ENCODE data around the gene C2orf92.

C2orf92 gene

GRCh38 chr2:97714950-97715652 lies 45.6 kb downstream of the C2orf92 start:
- FAIRE-seq: no peak

GRCh38 chr2:97715951-97716694 lies 46.6 kb downstream of the C2orf92 start:
- no peak for FAIRE-seq

- no peak for FAIRE-seq
Measured at GRCh38 chr2:97716695-97717612, 47.4 kb downstream of the C2orf92 start.

- FAIRE-seq: no peak
Measured at GRCh38 chr2:97717613-97717995, 48.1 kb downstream of the C2orf92 start.

GRCh38 chr2:97718051-97718882 lies 48.8 kb downstream of the C2orf92 start:
- no peak for FAIRE-seq

- no peak for FAIRE-seq
Measured at GRCh38 chr2:97718942-97719341, 49.4 kb downstream of the C2orf92 start.

GRCh38 chr2:97719362-97720155 lies 50.0 kb downstream of the C2orf92 start:
- no peak for FAIRE-seq

- no peak for FAIRE-seq
Measured at GRCh38 chr2:97720746-97721145, 51.2 kb downstream of the C2orf92 start.

GRCh38 chr2:97722227-97722626 lies 52.7 kb downstream of the C2orf92 start:
- FAIRE-seq: no peak

GRCh38 chr2:97723156-97724072 lies 53.9 kb downstream of the C2orf92 start:
- no peak for FAIRE-seq

GRCh38 chr2:97724073-97724410 lies 54.5 kb downstream of the C2orf92 start:
- no peak for FAIRE-seq

- FAIRE-seq: no peak
Measured at GRCh38 chr2:97724501-97724900, 55.0 kb downstream of the C2orf92 start.

- FAIRE-seq: no peak
Measured at GRCh38 chr2:97724946-97725688, 55.6 kb downstream of the C2orf92 start.

- FAIRE-seq: no peak
Measured at GRCh38 chr2:97726261-97727064, 57.0 kb downstream of the C2orf92 start.

GRCh38 chr2:97727296-97727695 lies 57.8 kb downstream of the C2orf92 start:
- no peak for FAIRE-seq

- no peak for FAIRE-seq
Measured at GRCh38 chr2:97728091-97728731, 58.7 kb downstream of the C2orf92 start.

GRCh38 chr2:97730245-97730644 lies 60.7 kb downstream of the C2orf92 start:
- FAIRE-seq: no peak

- no peak for FAIRE-seq
Measured at GRCh38 chr2:97731274-97732020, 61.9 kb downstream of the C2orf92 start.

Data from A204.1 (cell line).